GM11168 (cell line): Measurements from ENCODE around the gene GCAT.

ENCODE experiments used
- in situ Hi-C: fragments of 300-500 bp; cut with MboI; formaldehyde crosslinking; loops from one replicate; pipeline ENCODE4 v1.12.0; 2022; ENCODE audit warnings: low sequenced_read_pairs; ENCODE audit not compliant: unreplicated experiment

GCAT gene

DNA sequence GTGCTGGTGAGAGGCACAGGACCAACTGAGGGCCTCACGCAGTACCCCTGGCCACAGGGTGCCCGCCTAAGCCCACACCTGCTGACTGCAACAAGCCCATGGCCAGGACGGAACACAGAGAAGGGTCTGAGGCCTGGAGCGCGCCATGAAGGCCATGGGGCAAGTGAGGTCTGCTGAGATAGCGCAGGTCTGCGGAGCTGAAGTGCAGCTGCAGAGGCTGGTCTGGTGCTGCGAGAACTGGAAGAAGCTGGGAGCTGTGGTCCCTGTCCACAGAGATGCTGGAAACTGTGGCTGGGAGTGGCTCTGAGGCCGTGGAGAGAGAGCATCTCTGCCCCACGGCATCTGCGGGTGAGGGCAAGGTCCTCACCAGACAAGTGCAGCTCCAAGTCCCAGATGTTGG is 23.7 kb downstream of the GCAT start:
- in situ Hi-C loops = no loop called here

DNA sequence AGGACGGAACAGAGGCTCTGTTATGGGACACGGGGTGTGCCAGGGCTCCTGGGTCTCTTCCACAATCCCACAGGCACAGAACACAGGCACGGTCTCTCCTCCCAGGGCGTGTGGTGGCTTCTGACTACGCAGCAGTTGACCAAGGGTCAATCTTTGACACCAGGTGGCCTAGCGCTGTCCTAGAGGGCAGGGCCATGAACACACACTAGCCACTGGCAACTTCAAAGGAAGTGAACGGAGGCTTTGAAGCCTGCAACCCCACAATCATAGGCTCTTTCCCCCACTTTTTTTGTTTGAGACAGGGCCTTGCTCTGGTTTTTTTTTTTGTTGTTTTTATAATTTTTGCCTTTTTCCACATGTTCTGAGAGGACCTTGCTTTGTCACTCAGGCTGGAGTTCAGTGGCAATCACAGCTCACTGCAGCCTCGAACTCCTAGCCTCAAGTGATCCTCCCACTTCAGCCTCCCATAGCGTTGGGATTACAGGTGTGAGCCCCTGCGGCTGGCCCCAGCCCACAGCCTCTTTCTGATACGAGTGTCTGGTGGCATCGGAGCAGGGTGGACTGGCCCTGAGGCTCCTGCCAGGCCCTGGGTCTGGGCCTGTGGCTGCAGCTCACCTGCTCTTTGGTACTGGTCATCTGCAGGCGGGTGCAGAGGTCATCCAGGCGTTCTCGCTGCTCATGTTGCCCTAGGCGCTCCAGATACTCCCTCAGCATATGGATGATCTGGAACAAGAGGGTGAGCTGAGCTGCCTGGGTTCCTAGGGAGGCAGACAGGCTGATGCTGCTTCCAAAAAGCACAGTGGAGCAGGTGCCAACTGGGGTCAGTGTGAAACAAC is 24.5 kb downstream of the GCAT start:
- in situ Hi-C loops = no loop called here

DNA sequence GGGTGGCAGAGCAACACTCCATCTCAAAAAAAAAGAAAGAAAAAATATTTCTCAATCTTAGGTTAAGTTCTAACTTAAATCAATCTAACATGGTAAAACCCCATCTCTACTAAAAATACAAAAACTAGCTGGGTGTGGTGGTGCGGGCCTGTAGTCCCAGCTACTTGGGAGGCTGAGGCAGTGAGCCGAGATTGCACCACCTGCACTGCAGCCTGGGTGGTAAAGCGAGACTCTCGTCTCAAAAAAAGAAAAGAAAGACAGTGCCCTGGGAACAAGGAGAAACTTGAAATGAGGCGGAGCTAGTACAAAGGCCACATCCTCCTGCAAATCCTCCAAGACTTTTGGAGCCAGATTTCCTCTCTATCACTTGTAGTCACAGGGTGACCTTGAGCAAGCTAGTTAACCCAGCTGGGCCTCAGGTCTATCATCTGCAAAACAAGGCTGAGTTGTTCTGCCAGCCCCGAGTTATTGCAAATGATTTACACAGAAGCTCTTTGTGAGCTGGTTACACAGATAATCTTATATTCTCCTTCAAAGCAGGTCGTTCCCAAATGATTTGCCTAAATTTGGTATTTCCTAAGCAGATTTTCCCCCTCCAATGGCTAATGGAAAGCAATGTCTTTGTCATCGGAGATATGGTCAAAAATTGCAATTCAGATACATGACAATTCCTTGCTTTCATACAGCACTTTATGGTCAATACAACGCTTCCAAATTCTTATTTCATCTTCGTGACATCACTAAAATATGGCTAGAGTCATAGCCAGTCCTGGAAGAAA is 34.5 kb downstream of the GCAT start:
- in situ Hi-C loops = no loop called here

DNA sequence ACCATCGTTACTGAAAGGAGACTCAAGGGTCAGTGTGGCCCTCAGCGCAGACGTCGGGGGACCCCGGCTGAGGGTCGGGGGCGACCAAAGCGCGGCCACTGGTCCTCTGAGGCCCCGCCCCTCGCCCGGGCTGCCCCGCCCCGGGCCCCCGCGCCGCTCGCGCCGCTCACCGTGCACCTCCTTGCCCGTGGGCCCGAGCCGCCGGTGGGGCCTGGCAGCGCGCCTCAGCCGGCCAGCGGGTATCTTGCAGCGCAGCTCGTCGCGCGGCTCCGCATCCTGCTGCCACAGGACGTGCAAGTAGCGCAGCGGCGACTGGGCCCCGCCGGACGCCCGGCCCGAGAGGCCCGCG is 36.0 kb downstream of the GCAT start:
- in situ Hi-C loops = no loop called here

DNA sequence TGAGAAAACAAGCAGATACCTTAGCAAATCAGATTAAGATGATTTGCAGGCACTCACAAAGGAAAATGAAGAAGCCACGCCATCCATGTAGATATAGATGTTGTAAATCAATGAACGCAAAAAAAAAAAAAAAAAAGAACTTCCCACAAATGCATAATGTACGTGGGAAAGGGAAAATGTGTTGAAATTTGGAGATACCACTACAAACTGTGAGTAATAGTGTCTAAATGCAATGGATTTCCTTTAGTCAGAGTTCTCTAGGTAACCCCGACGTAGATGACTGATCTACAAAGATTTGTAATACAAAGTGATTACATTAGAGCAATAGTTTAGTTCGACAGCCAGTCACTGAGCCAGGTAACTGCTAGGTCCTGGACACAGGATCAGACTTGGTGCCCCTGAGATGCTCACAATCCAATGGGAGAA is 37.2 kb downstream of the GCAT start:
- in situ Hi-C loops = no loop called here

DNA sequence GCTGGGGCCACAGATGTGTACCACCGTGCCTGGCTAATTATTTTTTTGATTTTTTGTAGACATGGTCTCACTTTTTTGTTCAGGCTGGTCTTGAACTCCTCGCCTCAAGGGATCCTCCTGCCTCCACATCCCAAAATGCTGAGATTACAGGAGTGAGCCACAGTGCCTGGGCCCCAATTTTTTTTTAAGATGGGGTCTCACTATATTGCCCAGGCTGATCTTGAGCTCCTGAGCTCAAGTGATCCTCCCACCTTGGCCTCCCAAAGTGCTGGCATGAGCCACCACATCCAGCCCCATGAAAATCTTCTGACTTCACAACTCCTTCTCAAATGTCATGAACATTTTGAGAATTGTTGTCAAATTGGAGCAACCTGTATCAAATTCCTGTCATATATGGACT is 38.7 kb downstream of the GCAT start:
- in situ Hi-C loops = no loop called here

DNA sequence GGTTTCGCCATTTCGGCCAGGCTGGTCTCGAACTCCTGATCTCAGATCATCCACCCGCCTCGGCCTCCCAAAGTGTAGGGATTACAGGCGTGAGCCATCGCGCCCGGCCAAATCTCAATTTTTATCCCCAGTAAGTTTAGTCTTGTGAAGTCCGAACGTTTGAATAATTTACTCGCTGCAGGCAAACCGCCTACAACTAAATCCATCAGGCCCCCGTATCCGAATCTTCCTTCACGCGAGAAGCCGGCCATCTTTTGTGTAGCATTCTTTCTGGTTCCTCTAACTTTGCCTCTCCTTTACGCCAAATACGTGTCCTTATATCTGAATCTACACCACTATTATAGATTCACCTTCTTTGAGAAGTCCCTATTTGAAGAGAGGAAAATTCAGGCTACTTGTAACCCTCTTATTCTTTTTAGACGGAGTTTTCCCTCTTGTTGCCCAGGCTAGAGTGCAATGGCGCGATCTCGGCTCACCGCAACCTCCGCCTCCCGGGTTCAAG is 40.9 kb downstream of the GCAT start:
- in situ Hi-C loops = no loop called here

DNA sequence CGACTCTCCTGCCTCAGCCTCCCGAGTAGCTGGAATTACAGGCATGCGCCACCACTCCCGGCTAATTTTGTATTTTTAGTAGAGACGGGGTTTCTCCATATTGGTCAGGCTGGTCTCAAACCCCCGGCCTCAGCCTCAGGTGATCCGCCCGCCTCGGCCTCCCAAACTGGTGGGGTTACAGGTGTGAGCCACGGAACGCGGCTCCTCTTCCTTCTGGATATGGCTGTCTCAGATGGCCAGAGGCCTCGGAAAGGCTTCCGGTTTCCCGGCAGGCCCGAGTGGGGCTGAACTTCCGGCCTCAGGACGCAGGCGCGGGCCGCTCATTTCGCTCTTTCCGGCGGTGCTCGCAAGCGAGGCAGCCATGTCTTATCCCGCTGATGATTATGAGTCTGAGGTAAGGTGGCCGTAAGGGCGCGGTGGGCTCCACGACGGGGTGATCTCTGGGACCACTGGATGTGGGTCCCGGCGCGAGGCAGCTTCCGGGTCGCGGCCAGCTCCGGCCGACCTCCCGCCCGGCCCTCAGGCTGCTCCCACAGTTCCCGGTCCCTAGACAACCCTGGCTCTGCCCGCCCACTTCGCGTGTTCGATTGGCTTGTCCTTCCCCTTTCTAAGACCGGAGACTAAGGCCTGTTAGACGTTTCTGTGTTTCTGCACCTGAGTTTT is 41.5 kb downstream of the GCAT start, which contains the start of gene EIF3L:
Gene EIF3L, plus strand, starts transcription at position 331 of the 663 bp plus-strand sequence. Its CDS starts 31 bp downstream, at position 362.
- in situ Hi-C loops = no loop called here

DNA sequence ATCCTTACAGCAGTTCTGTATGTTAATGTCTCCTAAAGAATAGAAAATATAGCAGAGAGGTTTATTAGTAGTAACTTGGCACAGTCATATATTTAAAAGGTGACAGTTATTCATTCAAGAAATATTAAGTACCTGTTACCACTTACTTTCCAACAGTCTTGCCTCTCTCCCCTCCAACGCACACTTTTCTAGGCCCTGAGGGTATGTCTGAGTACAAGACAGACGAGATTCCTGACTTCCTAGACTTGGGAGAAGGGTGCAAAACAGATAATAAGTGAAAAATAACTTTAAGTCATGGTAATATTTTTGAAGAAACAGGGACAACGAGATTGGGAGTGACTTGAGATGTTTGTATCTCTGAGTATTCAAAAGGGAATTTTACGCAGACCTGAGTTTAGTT is 43.1 kb downstream of the GCAT start:
- in situ Hi-C loops = no loop called here

DNA sequence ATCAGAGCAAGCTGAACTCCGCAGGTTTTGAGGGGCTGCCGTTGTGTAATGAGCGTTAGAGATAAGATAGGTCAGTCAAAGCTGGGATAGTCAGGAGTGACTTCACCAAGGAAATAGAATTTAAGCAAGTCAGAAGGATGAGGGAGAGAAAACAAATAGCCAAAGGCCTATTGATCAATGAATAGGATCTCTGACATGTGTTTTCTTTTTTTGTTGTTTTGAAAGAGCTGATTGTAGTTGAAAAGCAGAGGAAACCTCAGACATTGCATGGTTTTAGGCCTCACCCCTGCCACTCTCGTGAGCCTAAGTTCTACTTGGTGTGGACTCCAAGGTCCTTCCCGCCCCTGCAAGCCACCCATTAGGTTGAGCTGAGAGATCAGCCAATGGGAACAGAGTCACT is 44.7 kb downstream of the GCAT start:
- in situ Hi-C loops = no loop called here

DNA sequence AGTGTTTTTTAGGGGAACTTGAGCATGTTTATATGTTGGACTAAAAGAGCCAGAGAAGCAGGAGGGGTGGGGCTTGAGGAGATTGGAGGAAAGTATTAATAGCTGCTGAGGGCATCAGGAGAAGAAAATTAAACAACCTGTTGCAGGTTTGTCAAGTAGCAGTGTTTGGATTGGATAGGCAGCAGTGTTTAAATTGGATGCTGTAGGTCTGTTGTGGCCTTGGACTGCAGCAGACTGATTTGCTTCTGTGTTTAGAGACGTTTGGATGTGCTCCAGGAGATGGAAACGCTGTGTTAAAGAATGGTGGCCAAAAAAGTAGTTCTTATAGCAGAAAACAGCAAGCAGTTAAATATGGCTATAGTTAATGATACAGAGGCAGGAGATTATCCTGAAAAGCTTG is 47.2 kb downstream of the GCAT start:
- in situ Hi-C loops = no loop called here

DNA sequence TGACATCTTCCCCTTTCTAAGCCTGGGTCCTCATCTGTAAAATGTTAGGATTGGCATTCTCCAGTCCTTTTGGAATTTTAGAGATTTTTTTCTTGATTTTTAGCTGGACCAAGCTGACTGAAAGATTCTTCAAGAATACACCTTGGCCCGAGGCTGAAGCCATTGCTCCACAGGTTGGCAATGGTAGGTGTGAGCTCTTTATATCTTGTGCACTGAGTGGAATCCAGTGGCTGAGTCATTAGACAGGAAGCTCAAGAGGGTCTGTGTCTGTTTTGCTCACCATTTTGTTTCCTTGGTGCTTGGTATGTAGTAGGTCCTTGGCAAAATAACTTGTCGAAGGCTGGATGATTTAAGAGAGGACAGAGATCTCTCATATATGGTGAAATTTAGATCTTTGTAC is 47.7 kb downstream of the GCAT start:
- in situ Hi-C loops = no loop called here

DNA sequence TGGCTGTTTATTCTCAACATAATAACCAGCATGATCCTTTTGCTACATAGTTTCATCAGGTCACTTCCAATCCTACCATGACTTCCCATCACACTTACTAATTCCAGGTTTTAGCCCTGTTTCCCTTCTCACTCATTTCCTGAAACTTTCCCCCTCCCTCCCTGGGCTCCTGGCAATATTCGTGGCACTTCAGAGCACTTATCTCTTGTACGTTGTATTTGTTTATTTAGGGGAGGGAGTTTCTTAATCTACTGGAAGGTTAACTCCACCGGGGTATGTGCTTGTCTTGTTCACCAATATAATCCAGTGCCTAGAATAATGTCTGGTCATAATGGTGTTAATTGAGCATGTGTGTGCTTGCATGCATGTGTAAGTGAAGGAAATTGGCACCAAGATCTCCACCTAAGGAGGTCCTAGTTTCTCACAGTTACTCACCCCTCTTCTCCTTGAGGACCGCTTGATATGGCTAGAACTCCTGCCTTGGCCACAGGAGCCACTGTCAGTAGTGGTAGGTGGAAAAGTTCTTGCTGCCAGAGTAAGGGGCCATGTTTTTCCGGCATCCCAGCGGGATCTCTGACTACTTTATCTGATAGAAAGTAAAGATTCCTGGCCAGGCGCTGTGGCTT is 53.2 kb downstream of the GCAT start:
- in situ Hi-C loops = no loop called here

DNA sequence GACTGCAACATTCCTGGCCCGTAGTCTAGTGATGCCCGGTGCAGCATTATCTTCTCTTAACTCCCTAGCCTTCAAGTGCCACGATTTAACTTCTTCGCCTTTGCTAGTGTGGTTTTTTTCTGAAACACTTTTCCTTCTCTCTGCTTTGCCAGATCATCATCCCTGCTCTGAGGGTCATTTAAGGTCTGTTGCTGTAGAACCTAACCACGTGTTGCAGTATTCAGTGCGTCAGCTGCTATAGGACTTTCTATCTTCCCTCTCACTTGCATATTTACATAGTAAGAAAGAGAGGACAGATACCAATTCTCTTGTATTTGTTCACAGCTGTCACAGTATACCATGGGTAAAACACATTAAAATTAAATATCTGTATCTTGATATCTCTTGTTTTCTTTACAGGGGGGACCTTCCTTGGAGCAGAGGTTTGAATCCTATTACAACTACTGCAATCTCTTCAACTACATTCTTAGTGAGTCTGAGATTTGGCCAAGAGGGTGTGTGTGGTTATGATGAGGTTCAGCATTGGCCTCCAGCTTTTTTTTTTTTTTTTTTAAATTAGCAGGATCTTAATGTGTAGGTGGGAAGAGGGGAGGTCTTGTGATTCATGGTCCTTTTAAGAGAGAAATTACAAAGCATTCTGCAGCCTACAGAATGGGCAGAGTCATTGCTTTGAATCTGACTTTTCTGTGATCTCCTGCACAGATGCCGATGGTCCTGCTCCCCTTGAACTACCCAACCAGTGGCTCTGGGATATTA is 55.0 kb downstream of the GCAT start:
- in situ Hi-C loops = no loop called here

DNA sequence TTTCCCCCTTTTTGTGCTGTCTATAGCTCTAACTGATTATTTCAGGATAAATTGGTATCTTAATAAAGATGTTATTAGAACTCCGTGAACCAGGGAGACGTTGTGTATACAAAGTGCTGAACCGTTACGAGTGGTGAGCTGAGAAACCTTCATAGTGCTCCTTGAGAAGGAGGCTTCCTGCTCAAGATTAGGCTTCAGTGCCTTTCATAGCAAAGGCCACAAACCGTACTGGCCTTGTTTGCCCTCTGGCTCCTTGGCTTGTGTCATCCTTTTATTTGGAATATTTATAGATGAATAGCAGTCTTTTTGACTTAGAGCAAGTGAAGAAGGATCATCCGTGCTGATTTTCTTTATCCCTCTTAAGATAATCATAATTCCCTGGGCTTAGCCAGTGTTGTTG is 57.8 kb downstream of the GCAT start:
- in situ Hi-C loops = no loop called here
